ENCODE results near the gene AKAP13. TPM values are rescaled to one million over a fixed set of nuclear protein-coding genes. Genes with fewer than 3 reads are reported as not detected.
A peak's percentile ranks its signal among the peaks of the same experiment; 100 is the strongest.

AKAP13 gene
- polyA plus RNA-seq, 1 of the 3 experiments (the other 2 are of a cell fraction): 8.4 TPM

- Histone ChIP-seq H4K20me1 (ENCODE audit: insufficient read depth) (peaks cover 23% of the 10 kb centered on the region), H2AFZ (ENCODE audit: low read depth) (no peak overlapping the region), H3K79me2 (ENCODE audit: insufficient read depth) (peaks cover 86% of the 10 kb centered on the region), H3K4me2 (no peak overlapping the region), H3K9me2 (no peaks in the 10 kb centered on the region), H3K9me3 (no peaks in the 10 kb centered on the region), H3K4me3 (ENCODE audit: low read depth in 2 of 2, low read length in 1 of 2) (no peak overlapping the region), H3K9ac (no peak overlapping the region), H3K27ac (ENCODE audit: low read depth in 2 of 2, low read length in 1 of 2) (peak overlapping the region in 1 of 2 experiments; percentile 24; a peak in 1 of 4 replicates), H3K4me1 (ENCODE audit: control insufficient read depth in 1 of 2, insufficient read depth in 2 of 2, low read depth in 1 of 2, low read length in 1 of 2) (peaks cover 24 to 55% of the 10 kb centered on the region in 2 experiments; a peak in 3 of 4 replicates), H3F3A (replicated peaks; ENCODE audit: insufficient read depth) (peaks cover 8% of the 10 kb centered on the region), H3K27me3 (ENCODE audit: insufficient read depth) (no peaks in the 10 kb centered on the region), H3K36me3 (replicated peaks in 1 of 2; ENCODE audit: control insufficient read depth in 1 of 2, insufficient read depth in 2 of 2, low read length in 1 of 2) (no peaks in the 10 kb centered on the region)
- CTCF ChIA-PET: interaction anchor here (0.6 to 3.1 kb wide), 9 partner anchors 10 to 804 kb away, joined by 3 to 9 read pairs (median 3); no protein-coding TSS in a partner anchor
- no peak for DNase-seq
- WGBS (ENCODE audit: low lambda C conversion rate): 94% methylated on average over 12 of the region's 12 CpGs
- POLR2A ChIA-PET: no interaction called here
- TF ChIP-seq RFX5 (IDR thresholded peaks at IDR 0.05; ENCODE audit: low read length) (no peak), MEF2A (IDR thresholded peaks at IDR 0.05; ENCODE audit: borderline replicate concordance, low read depth) (no peak), ELF1 (IDR thresholded peaks at IDR 0.05) (no peak)
Measured at GRCh38 chr15:85788771-85789495, 408.5 kb downstream of the AKAP13 start.

GRCh38 chr15:85789496-85789875 is 409.1 kb downstream of the AKAP13 start:
- H3K27me3 ChIP-seq (ENCODE audit: insufficient read depth): no peaks in the 10 kb centered on the region
- CTCF ChIA-PET: interaction anchor here (0.8 to 3.1 kb wide), 6 partner anchors 11 to 51 kb away, joined by 3 to 9 read pairs (median 6); no protein-coding TSS in a partner anchor
- H3K4me3 ChIP-seq (ENCODE audit: low read depth in 2 of 2, low read length in 1 of 2): no peak overlapping the region

DNA sequence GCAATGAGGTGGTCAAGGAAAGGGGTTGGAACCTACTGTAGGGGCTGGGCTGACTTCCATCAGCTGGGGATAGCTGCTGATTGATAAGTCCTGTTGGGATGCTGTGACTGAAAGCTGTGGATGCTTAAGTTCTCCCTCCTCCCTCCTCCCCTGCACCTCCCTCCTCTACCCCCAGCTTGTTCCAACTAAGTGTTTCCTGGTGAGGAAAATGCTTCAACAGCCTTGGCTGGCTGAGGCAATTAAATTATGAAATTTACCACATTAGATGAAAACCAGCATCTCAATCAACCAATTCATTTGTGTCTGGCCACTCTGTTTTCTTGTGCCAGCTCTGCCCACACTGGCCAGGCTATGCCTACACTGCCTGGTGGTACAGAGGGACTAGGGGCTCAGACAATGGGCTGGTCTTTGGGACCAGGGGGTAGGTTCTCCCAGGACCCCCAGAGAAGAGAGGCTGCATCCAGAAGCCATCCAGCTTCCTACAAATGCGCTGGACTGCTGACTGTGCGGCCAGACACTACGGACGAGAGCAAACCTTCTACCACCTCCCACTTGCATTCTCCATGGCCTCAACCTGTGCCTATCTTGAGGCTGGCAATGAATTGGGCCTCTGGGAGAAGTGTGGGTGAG is 411.8 kb downstream of the AKAP13 start:
- POLR2A ChIA-PET: interaction anchor here (0.6 to 1.5 kb wide), 2 partner anchors 28 to 1942 kb away, joined by 4 to 7 read pairs; no protein-coding TSS in a partner anchor
- Histone ChIP-seq H3K27ac (ENCODE audit: low read depth in 2 of 2, low read length in 1 of 2) (no peak overlapping the region), H3K4me2 (peak overlapping the region; percentile 98), H3K36me3 (replicated peaks in 1 of 2; ENCODE audit: control insufficient read depth in 1 of 2, insufficient read depth in 2 of 2, low read length in 1 of 2) (no peaks in the 10 kb centered on the region), H3F3A (replicated peaks; ENCODE audit: insufficient read depth) (no peaks in the 10 kb centered on the region), H3K27me3 (ENCODE audit: insufficient read depth) (no peaks in the 10 kb centered on the region), H3K79me2 (ENCODE audit: insufficient read depth) (peaks cover 66% of the 10 kb centered on the region), H3K4me1 (ENCODE audit: control insufficient read depth in 1 of 2, insufficient read depth in 2 of 2, low read depth in 1 of 2, low read length in 1 of 2) (peaks cover 9 to 45% of the 10 kb centered on the region in 2 experiments; a peak in 2 of 4 replicates), H3K9me2 (no peaks in the 10 kb centered on the region), H3K4me3 (ENCODE audit: low read depth in 2 of 2, low read length in 1 of 2) (no peak overlapping the region), H2AFZ (ENCODE audit: low read depth) (no peak overlapping the region), H3K9me3 (no peaks in the 10 kb centered on the region), H3K9ac (no peak overlapping the region), H4K20me1 (ENCODE audit: insufficient read depth) (peaks cover 16% of the 10 kb centered on the region)
- TF ChIP-seq NFIC (IDR thresholded peaks at IDR 0.05; ENCODE audit: borderline replicate concordance) (no peak), USF2 (IDR thresholded peaks at IDR 0.05; ENCODE audit: borderline replicate concordance, low read depth, low read length) (no peak), JUND (IDR thresholded peaks at IDR 0.05) (no peak), FOXM1 (IDR thresholded peaks at IDR 0.05; ENCODE audit: low read depth) (no peak), RCOR1 (IDR thresholded peaks at IDR 0.05; ENCODE audit: low read length) (peak; percentile 75), EP300 (IDR thresholded peaks at IDR 0.05; ENCODE audit: borderline replicate concordance in 1 of 2, low read depth in 1 of 2, low read length in 1 of 2) (peak in 1 of 2 experiments; percentile 8; a peak in 1 of 4 replicates), ELF1 (IDR thresholded peaks at IDR 0.05) (no peak), SIN3A (IDR thresholded peaks at IDR 0.05; ENCODE audit: borderline replicate concordance, low read depth, low read length) (no peak), RFX5 (IDR thresholded peaks at IDR 0.05; ENCODE audit: low read length) (no peak), FOXJ3 (CRISPR knock-in tag; IDR thresholded peaks at IDR 0.05) (no peak), POLR2AphosphoS5 (IDR thresholded peaks at IDR 0.05; ENCODE audit: low read depth, low read length) (no peak), SMC3 (IDR thresholded peaks at IDR 0.05; ENCODE audit: low read depth, low read length) (no peak)
- CTCF ChIA-PET: interaction anchor here (0.9 to 1.6 kb wide), 7 partner anchors 10 to 49 kb away, joined by 3 to 5 read pairs (median 3); no protein-coding TSS in a partner anchor
- WGBS (ENCODE audit: low lambda C conversion rate): 92% methylated on average over 4 of the region's 4 CpGs
- no peak for DNase-seq

More at GRCh38 chr15:85789496-85789875, 409.1 kb downstream of the AKAP13 start:
- TF ChIP-seq, protein P1, sequence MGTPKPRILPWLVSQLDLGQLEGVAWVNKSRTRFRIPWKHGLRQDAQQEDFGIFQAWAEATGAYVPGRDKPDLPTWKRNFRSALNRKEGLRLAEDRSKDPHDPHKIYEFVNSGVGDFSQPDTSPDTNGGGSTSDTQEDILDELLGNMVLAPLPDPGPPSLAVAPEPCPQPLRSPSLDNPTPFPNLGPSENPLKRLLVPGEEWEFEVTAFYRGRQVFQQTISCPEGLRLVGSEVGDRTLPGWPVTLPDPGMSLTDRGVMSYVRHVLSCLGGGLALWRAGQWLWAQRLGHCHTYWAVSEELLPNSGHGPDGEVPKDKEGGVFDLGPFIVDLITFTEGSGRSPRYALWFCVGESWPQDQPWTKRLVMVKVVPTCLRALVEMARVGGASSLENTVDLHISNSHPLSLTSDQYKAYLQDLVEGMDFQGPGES (IDR thresholded peaks at IDR 0.05; ENCODE audit: low read depth, low read length): no peak
- Histone ChIP-seq H2AFZ (ENCODE audit: low read depth) (no peak overlapping the region), H3K36me3 (replicated peaks in 1 of 2; ENCODE audit: control insufficient read depth in 1 of 2, insufficient read depth in 2 of 2, low read length in 1 of 2) (no peaks in the 10 kb centered on the region), H3K9me3 (no peaks in the 10 kb centered on the region), H3K9me2 (no peaks in the 10 kb centered on the region), H4K20me1 (ENCODE audit: insufficient read depth) (peaks cover 23% of the 10 kb centered on the region), H3K79me2 (ENCODE audit: insufficient read depth) (peaks cover 84% of the 10 kb centered on the region), H3K27ac (ENCODE audit: low read depth in 2 of 2, low read length in 1 of 2) (no peak overlapping the region), H3F3A (replicated peaks; ENCODE audit: insufficient read depth) (peaks cover 8% of the 10 kb centered on the region), H3K9ac (no peak overlapping the region), H3K4me2 (no peak overlapping the region), H3K4me1 (ENCODE audit: control insufficient read depth in 1 of 2, insufficient read depth in 2 of 2, low read depth in 1 of 2, low read length in 1 of 2) (peaks cover 24 to 56% of the 10 kb centered on the region in 2 experiments; a peak in 3 of 4 replicates)
- no peak for DNase-seq
- POLR2A ChIA-PET: no interaction called here
- WGBS (ENCODE audit: low lambda C conversion rate): 92% methylated on average over 6 of the region's 7 CpGs

Data from SK-N-SH (cell line).